Measurements from ENCODE around the gene SRRD.

The SRRD gene

DNA sequence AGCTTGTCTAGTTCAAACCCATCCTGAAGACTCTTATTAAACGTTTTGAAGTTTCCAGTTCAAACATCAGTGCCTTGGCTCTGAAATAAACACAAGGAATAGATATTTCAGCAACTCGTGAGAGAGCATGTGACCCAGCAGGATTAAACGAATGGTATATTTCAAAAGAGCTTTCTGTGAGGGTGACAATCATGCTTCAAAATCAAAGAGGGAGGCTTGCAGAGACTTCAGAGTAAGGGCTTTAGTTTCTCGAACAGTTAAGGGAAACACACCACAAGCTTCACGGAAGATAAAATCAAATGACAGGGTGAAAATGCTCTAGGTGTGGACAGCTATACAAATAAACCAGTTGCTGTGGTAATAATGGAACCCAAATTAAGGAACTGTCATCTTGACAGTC is 1.5 kb upstream of the SRRD start:
- no peak for DNase-seq (ENCODE audit: low read depth)

DNA sequence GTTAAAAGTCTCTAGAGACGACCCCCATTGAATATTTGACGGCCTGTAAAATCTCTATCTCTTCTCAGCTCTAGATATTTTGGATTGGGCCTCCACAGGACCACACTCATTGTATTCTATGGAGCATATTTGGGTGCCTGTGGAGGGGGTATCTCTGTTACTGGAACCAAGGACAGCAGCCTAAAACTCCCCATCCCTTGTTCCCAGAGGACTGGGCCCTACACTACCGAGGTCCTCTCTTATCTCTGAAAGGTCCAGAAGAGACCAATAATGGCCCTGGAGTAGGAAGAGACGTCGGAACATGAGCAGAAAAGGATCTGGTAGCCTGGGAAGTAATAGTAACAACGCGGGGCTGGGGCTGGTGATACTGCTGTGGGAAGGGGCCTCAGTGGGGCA is 636 bp upstream of the SRRD start:
- no peak for DNase-seq (ENCODE audit: low read depth)

DNA sequence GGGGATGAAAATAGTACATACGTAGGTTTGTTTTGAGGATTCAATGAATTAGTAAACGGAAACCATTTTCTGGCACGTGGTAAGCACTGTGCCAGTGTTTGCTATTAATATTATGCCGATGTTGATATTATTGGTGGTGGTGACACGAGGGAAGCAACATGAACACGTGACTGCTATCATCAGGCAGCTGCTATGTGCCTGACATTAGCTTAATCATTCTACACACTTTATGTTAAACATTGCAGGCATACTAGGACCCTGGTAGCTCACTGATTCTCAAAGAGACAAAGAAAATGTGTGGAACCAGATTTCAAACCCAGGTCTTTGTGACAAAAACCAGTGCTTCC is 656 bp downstream of the SRRD start:
- no peak for DNase-seq (ENCODE audit: low read depth)

DNA sequence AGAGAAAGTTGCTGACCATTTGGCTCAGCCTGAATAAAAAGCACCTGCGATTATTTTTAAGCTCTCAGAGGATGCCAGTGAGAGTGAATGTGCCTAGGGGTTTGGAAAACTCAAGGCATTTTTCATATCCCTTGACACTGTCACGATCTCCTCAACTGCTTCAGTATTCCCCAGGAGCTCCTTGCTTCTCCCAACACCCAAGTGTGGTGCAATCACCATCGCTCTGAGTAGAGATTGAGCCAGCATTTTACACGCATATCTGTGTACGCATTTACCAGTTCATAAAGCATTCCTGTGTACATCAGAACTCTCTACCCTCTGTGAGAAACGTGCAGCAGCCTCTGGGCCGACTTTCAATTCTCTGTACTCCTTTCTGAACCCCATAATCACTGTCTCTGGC is 1.3 kb downstream of the SRRD start:
- no peak for DNase-seq (ENCODE audit: low read depth)

DNA sequence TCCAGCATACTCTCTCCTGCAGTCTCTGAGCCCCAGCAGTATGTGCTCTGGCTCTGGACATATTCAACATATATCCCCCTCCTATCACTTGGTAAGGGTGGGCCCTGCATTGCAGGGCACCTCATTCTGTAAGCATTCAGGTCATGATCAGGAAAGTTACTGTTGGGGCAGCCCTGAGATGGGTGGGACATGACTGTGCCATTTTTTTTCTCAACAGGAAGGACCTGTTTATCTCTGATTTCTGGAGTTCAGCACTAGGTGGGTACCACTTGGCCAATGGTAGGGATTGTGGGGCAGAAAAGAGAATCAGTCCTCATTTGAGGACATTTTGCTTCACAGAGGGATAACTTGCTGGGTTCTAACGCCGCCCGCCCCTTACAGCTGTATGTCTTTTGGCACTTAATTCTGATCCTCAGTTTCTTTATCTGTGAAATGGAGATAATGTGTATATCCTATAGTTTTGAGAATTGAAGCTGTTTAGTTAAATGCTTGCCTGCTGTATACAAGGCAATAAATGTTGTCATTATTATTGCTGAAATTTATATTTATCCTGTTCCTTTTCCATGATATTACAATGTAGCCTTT is 2.2 kb downstream of the SRRD start:
- no peak for DNase-seq (ENCODE audit: low read depth)

DNA sequence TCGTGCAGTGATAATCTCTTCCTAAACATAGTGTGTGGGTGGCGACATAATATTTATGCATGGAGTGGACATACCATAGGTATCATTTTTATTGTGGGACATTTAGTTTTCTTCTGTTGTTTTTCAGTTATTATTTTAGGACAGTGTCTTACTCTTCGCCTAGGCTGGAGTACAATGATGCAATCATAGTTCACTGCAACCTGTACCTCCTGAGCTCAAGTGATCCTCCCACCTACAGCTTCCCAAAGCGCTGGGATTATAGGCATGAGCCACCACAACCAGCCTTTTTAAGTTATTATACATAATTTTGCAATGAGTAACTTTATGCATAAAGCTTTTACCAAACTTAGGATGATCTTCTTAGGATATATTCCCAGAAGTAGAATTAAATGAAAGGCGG is 2.7 kb downstream of the SRRD start:
- no peak for DNase-seq (ENCODE audit: low read depth)

DNA sequence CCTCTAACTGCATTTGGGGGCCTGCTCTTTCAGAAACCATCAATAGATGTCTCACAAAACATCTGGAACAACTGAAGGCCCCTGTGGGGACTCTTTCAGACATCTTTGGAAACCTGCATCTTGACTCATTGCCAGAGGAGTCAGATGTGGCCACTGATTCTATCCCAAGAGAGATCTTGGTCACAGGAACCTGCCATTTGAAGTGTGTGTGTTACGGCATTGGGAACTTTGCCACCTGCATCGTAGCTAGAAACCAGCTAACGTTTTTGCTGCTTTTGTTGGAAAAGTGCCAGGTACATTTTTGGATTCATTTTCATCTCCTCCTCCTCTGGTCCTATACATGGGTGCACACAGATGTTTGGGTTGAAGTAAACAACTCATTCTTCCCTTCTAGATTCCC is 4.3 kb downstream of the SRRD start:
- DNase-seq (ENCODE audit: low read depth) = no peak

DNA sequence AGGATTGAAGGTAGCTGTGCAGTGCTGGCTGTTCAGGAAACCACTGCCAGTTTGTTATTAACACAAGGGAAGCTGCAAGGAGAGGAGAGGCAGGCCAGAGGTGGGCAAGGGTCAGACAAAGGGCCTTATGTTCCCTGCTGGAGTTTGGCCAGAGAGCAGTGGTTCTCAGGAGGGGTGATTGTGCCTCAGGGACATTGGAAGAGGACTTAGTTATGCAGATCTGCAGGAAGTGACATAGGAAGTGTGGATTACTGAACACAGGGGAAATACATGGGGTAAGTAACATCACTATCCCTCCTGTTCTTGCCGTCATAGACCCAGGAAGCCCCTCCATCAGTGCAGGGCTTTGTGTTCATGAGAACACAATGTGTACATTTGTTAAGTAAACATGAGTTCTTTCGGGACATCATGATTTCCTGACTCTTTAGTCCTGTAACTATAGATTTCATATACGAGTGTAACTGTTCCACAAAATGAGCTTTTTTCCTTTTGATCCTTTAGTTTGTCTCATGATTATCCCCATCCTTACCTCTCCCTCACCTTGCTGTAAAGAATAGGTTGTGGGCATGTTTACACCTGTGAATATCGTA is 5.9 kb downstream of the SRRD start:
- DNase-seq (ENCODE audit: low read depth) = no peak

DNA sequence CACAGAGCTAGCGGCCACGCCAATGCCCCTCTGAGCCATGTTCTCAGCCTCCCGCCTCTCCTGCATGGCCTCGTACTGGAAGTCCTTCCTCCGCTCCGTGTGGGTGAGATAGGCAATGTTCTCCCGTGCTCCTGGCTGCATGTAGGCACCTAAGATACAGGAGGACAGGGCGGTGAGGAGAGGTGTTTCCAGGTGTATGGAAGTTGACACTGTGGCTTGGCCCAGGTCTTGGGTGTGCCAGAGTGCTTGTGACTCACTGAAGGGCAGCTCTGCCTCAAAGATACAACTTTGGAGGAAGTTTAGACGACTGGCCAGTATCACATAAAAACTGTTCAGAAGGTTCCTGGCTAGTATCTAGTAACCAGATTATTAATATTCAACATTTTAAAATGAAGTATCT is 8.5 kb downstream of the SRRD start:
- DNase-seq (ENCODE audit: low read depth) = no peak

DNA sequence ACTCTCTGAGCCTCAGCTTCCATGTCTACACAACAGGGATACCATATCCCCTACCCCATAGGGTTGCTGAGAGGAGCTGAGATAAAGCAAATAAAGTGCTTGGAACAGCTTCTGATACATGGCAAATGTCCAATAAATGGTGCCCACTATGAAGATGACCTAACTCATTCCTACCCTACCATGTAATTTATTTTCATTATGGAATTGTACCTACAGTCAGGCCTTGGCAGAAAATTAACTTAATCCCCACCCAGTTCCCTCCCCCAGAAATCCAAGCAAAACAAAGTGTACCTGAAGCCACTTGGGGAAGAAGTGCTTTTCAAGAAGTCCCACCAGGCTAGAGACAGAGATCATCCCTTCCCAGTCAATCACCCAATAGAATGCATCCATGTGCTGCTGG is 10.8 kb downstream of the SRRD start:
- DNase-seq (ENCODE audit: low read depth) = no peak

DNA sequence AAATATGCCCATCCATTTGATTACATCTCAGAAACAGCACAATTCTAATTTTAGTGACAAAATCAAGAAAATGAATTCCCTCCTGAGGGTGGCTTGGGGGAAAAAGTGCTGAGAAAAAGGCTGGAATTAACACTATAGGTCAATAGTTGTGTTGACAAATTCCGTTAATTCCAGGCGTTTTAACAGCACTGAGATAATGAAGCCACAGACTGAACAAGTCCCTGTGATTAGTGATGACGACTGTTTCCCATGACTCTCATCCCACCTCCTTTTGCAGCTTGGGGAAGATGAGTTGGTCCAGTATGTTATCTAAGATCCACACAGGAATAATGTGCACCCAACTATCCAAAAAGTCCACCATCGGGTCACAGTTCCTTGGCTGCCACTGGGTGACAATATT is 12.8 kb downstream of the SRRD start:
- DNase-seq (ENCODE audit: low read depth) = no peak

DNA sequence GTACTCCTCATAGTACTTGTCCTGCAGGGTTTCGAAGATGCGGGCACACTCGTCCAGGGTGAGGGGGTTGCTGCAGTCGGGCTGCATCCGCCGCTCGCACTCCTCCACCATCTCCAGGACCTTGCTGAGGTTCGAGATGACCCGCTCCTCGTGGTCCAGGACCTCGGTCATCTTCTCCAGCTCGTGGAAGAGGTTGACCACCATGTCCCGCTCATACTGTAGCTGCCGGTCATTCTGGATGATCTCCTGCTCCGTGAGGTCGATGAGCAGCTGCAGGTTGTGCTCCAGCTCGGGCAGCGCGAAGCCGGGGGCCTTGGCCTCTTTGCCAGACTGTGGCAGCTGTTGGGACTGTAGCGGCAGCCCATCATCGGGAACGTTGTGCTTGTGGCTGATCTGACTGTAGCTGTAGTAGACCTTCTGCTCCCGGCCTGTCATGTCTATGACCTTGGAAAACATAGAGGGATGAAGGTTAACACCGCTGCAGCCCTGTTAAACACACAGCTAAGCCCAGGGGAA is 15.6 kb downstream of the SRRD start:
- no peak for DNase-seq (ENCODE audit: low read depth)

DNA sequence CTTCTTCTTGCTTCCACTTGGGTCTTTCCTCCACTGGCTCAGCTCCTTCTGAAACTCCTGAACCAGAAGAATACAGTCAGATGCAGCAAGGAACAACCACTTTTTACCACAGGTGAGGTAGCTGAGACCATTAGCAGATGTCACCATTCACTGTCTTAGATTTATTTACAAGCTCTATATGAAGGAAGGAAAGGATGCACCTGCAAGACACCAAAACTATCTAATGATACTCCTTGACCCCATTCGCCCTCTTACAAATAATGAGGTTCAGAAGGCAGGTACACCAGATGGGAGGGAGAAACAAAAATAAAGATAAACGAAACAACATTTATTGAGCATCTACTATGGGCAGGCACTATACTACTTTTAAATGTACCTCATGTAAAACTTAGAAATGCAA is 18.3 kb downstream of the SRRD start:
- no peak for DNase-seq (ENCODE audit: low read depth)

DNA sequence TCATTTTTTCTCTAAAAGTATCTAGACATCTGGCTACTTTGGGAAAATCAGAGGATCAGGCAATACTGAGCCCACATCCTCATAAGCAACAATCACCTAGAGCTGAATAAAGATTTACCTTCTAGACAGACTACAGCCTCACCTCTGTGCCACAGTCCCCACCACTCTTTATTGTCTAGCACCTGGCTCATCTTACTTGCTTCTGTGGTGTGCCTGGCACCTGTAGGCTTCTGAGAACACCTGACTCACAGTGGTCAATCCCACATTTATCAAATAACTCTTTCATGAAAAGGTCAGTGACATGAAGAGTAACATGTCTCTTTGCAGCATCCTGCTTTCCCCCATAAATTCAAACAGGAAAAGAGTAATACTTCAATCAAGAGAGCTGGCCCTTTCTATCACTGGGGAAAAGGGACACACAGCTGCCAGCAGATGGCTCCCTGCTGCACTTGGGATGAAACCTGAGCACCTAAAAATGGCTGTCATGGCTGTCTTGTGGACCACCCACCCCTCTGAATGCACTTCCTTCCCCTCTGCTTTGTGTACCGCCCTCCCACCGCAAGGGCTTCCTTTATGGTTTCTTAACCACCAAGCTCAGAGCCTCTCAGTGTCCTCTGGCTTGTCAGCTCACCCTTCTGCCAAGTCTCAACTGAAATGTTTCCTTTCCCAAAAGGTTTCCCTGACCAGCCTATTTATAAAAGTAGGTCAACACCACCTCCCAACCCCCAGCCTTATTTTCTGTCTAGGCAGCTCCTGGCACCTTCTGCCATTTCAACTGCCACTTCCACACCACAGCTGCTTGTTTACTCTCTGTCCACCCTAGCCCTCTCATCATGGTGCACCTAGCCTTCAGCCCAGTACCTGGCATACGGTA is 19.2 kb downstream of the SRRD start:
- peak; percentile 23 for DNase-seq (ENCODE audit: low read depth)

DNA sequence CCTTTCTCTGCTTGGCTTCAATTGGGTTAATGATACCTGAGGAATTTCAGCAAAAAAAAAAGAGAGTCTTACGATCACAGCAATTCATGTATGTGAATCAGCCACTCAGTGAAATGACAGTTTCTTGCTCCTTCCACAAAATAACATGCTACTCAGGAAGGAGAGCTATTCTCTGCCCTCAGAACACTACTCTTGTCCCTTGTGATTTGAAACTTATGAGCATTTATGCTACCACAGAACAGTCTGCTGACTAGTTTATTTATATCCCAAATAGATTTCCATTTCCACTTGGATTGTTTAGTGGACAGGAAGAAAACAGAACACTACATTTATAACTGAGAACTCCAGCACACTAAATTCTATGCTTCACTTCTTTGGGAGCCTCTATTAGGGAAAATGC is 20.1 kb downstream of the SRRD start:
- DNase-seq (ENCODE audit: low read depth) = no peak

DNA sequence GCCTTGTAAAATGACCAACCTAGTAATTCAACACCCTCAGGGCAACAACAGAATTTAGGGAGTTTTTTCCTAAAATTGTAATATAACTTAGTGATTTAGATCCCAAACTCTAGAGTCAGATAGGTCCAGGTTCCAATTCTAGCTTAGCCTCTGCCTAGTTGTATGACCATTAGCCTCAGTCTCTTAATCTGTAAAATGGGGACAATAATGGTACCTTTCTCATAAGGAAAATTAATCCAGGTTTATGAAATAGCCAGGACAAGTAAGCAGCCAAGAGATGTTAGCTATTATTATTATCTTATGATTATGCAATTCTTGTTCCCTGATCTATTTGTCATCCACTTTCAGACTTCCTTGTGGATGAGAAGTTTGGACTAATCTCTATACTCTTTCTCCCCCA is 24.5 kb downstream of the SRRD start:
- DNase-seq (ENCODE audit: low read depth) = no peak

DNA sequence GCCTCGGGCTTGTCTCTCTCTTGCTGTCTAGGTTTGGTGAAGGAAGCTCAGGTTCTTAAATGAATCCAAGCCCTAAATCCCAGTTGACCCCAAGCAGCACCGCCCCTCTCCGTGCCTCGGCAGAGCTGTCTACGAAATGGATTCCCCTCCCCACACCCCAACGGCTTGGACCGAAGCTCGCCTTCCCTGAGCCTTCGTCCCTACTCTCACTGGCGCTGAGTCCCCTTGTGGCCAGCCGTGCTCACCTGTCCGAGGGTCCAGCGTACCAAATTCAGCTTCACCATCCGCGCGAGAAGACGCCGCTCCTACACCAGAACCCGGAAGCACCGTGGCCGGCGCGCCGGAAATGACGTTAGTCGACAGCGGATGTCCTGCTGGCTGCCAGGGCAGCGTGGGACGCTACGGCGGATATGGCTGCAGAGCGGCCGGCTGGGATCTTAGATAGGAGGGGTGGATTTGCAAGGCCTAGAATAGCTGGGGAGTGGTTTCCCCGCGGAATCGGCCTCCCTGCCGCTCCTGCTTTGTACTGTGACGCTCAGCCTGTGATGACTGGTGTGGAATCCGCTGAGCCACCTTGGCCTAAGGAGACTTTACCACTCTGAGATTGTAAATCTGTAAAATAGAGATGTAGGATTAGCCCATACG is 28.6 kb downstream of the SRRD start, which contains the start of gene TFIP11:
Gene TFIP11, minus strand, starts transcription at position 325 of the 645 bp plus-strand sequence. CDS start 2,201 bp downstream, outside the sequence.
- DNase-seq (ENCODE audit: low read depth) = peak; percentile 85

DNA sequence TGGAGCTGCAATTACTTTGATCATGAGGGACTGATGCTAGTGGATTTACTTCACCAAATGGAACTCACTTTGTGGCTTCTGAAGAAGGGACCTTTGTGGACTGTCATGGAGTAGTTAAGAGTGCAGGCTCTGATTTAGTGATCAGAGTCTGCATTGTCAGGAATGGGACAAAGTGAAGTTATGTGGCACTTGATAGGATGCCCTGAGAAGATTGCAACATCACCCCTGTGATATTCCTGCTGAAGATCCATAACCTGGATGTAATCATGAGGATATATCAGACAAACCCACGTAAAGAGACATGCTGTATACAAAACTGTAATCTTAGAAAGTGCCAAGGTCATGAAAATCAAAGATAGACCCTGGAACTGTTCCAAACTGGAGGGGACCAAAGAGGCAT is 30.2 kb downstream of the SRRD start:
- no peak for DNase-seq (ENCODE audit: low read depth)

DNA sequence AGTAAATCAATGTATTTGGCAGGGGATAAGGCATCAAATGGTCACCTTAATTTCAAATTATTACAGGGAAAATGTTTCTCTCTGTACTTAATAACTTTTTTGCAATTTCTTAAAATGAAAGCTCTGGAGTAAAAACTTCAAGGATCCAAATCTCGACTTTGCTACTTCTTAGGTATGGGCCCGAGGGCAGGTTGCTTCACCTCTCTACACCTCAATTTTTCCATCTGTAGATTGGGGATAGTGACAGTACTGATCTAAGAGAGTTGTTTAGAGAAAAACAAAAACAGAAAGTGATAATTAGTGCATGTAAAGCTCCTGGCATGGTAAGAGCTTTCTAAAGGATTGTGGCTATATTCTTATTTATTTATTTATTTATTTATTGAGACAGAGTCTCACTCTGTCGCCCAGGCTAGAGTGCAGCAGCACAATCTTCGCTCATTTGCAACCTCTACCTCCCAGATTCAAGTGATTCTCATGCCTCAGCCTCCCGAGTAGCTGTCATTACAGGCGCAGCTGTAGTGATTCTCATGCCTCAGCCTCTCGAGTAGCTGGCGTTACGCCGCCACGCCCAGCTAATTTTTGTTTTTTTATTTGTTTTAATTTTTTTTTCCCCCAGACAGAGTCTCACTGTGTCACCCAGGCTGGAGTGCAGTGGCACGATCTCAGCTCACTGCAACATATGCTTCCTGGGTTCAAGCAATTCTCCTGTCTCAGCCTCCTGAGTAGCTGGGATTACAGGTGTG is 30.9 kb downstream of the SRRD start:
- no peak for DNase-seq (ENCODE audit: low read depth)

DNA sequence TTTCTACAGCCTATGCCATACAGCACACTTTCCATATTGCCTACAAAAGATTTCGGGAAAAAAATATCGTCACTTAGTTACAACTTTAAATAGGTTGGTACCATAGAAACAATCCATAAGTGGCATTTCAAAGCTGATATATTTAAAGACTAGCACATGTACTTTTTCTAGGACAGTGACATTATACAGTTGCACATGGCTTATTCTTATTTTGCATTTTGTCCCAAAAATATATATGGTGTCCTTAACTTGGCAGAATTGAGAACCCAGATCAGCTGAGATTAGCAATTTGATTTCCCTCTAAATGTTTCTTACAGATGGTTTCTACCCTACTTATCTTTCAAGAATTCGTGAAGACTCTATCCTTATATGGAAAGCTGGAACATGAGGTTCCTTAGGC is 32.3 kb downstream of the SRRD start:
- DNase-seq (ENCODE audit: low read depth) = no peak

DNA sequence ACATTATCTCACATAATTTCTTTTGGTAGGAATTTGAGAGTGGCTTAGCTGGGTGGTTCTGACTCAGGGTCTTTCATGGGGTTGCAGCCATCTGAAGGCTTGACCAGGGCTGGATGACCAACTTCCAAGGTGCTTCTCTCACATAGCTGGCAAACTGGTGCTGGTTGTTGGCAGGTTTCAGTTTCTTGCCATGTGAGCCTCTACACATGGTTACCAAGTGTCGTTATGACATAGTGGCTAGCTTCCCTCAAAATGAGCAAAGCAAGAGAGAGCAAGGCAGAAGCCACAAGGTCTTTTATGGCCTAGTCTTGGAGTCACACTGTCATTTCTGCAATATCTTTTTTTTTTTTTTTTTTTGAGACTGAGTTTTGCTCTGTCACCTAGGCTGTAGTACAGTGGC is 32.8 kb downstream of the SRRD start:
- DNase-seq (ENCODE audit: low read depth) = no peak

DNA sequence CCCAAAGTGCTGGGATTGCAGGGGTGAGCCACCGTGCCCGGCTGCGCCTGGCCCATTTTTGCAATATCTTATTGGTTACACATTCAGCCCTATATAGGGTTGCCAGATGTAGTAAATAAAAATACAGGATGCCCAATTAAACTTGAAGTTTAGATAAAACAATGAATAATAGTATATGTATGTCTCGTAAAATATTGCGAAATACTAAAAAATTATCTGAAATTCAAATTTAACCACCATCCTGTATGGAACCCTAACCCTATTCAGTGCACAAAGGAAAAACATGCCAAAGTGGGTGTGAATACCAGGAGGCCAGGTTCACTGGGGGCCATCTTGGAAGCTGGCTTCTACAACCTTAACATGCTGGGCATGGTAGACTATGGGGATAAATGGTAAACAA is 33.8 kb downstream of the SRRD start:
- DNase-seq (ENCODE audit: low read depth) = no peak

Measured in stimulated activated CD4-positive, alpha-beta T cell treated with anti-CD3 and anti-CD28 coated beads, Interleukin-2, amount 100 ng/mL, for 4 hours (primary cell).